Measurements from ENCODE around the gene NDUFA3.

The NDUFA3 gene

GRCh38 chr19:54137699-54138488, 35.2 kb downstream of the NDUFA3 start, which contains the start of gene CNOT3:
CNOT3 (plus strand) TSS chr19:54137762; CDS start chr19:54142979, 5,217 bp downstream.
- DNase-seq (ENCODE audit: low read depth in 3 of 3): peak in 1 of 3 experiments; percentile 27

DNA sequence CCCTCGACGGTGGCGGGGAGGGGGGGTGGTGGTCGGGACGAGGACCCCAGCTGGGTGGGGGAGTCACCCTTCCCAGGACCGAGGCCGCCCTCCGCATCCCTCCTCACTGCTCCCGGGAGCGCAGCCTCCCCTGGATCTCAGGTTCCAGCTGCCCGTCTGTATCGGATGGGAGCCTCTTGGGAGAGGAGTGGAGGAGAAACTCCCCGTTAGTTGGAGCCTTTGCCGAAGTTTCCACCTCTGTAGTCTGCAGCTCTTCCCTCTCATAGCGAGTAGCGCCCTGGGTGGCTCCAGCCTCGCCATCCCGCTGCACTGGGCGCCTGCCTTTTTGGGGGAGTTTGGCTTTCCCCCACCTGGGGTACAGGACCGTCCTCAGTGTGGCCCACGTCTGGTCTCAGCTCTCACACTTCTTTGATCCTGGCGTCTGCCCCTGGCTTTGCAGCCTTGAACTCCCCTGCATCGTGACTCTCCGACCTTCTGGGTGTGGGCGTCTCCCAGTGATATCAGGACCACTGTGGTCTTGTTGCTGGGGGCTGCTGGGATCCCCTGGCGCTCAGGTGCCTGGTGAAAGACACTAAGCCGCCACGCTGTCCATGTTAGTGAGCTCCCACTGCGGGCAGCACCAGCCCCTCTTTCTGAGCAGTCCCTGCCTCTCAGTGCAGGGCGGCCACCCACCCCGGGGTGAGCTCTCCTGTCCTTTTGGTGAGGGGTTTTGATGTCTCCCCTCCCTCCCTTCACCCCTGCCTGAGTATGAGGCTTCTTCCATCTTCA, 36.0 kb downstream of the NDUFA3 start:
- DNase-seq (ENCODE audit: low read depth in 3 of 3): peak in 1 of 3 experiments; percentile 28

DNA sequence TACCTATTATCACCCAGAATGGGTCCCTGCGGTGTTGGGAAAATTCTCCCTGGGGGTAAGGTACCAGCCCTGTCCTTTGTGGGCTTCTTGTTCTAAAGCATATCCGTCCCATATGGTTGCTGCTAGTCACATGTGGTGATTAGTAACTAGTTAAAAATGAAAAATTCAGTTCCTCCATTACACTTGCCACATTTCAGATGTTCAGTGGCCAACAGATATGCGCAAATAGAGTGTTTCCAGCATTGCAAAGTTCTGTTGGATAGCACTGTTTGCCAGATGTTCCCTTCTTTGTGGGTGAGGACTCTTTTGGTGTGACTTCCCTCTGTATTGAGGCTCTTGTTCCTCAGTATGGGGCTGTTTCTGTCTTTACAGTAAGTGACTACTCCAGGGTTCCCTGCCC, 38.7 kb downstream of the NDUFA3 start:
- DNase-seq (ENCODE audit: low read depth in 3 of 3): no peak

GRCh38 chr19:54142166-54142780, 39.6 kb downstream of the NDUFA3 start:
- DNase-seq (ENCODE audit: low read depth in 3 of 3): no peak

GRCh38 chr19:54145541-54146158, 43.0 kb downstream of the NDUFA3 start:
- DNase-seq (ENCODE audit: low read depth in 3 of 3): no peak

DNA sequence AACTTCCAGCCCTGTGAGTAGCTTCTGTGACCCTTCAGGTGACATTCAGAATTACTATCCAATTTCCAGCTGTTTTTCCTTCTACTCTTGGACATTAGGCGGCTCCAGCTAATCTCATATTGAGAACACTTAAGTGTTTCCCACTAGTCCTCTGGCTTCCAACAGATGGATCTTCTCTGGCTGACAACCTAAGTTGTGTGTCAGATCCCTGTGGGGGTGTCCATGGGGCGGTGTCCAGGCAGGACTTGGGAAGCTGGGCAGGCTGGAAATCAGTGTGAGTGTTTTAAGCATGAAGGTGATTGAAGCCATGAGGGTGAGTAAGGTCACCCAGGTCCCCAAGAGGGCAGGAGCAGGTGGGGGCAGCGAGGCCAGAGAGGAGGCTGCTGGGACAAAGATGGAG, 45.0 kb downstream of the NDUFA3 start:
- DNase-seq (ENCODE audit: low read depth in 3 of 3): no peak

- DNase-seq (ENCODE audit: low read depth in 3 of 3): no peak
Measured at GRCh38 chr19:54148158-54148557, 45.5 kb downstream of the NDUFA3 start.

GRCh38 chr19:54149021-54149812, 46.6 kb downstream of the NDUFA3 start:
- no peak for DNase-seq (ENCODE audit: low read depth in 3 of 3)

DNA sequence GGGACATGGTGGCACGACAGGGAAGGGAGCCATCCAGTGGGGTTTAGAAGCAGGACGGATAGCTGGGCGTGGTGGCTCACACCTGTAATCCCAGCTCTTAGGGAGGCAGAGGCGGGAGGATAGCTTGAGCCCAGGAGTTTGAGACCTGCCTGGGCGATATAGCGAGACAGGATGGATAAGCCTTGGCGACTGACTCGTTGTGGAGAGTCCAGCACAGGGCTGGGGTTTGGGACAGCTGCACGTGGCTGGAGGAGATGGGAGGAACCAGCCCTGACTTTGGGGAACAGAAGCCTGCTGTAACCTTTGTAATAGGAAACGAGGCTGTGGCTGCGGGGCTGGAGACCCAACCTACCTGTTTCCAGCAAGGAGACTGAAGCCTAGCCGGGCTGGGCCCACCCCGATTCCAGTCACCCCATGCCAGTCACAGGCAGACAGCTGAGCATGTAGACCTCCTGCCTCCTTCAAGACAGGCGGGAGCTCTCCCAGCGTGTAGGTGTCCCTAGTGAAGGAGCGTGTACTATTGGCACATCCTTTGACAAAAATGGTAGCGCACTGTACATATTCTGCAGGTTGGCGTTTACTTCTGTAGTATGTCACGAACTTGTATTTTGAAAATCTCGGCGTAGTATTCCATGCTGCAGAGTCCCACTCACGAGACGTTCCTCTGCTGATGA, 48.8 kb downstream of the NDUFA3 start:
- DNase-seq (ENCODE audit: low read depth in 3 of 3): no peak

- no peak for DNase-seq (ENCODE audit: low read depth in 3 of 3)
Measured at GRCh38 chr19:54152267-54152666, 49.6 kb downstream of the NDUFA3 start.

DNA sequence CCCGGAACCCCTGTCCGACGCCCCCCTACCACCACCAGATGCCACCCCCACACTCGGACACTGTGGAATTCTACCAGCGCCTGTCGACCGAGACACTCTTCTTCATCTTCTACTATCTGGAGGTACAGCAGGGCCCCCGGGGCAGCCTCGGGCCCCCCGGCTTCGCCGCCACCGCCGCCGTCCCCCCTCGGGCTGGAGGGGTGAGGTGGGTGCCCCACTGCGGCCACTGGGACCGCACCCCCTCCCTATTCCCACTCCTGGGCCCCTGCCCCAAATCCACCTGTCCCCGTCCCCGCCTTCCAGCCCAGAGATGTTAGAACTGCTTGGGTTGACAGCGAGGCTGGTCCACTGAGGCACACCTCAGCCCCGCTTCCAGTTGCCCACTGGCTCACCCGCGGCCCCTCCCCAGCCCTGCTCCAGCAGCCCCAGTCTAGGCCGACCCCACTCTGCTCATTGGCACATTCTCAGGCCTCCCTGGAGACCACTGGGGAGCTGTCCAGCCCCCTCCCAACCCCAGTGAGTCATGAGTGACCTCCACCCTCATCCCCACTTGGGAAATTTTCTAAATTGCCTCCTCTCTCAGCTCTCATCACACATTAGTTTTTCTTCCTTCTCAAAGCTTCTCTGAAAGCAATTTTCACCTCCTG, 50.3 kb downstream of the NDUFA3 start:
- no peak for DNase-seq (ENCODE audit: low read depth in 3 of 3)

- no peak for DNase-seq (ENCODE audit: low read depth in 3 of 3)
Measured at GRCh38 chr19:54153731-54154326, 51.2 kb downstream of the NDUFA3 start.

DNA sequence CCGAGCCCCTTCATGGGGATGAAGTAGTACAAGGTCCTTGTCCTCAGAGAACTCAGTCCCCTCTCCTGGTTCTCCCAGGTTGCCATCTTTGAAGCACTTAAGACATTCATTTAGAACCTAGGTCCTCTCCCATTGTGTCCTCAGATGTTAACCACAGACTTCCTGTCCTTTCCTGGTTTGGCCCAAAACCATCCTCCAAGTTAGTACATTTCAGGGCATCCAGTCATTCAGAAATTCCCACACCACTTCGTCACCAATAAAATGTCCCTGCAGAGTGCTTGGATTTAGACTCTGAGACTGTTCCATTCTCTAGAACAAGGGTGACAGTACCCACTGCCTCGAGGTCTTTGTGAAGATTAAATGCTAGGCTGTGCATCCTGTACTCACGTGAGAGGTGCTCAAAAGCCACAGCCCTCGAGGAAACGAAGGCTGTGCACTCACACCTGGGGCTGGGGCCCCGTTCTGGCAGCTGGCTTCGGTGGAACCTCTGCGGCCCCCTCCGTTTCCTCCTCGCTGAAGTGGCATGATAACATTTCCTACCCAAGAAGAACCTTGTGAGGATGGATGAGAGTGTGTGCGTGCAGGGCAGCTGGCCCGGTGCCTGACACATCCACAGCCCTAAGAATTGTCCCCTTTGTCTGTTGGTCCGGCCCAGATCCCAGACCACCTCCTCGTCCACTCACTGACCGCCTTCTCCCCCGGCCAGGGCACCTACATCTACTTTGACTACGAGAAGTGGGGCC, 52.1 kb downstream of the NDUFA3 start:
- DNase-seq (ENCODE audit: low read depth in 3 of 3): no peak

GRCh38 chr19:54155694-54156093, 53.0 kb downstream of the NDUFA3 start:
- no peak for DNase-seq (ENCODE audit: low read depth in 3 of 3)

- no peak for DNase-seq (ENCODE audit: low read depth in 3 of 3)
Measured at GRCh38 chr19:54156490-54156889, 53.8 kb downstream of the NDUFA3 start.

DNA sequence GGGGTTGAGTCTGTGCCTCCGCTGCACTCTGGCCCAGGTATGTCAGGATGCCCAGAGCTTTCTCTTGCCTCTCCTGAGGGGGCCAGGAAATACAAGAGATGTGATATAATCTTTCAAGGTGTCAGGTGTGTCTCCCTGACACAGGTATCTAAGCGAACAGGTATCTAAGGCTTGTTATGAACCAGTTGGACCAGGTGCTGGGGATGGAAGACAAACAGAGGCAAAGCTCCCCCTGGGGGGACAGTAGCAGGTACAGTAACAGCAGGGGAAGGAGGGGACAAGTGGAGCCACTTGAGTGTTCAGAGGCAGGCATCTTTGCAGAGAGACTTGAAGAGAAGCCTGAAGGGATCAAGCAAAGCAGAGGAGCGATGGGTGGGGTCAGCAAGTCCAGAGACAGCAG, 54.3 kb downstream of the NDUFA3 start:
- no peak for DNase-seq (ENCODE audit: low read depth in 3 of 3)

Measured in stimulated activated CD4-positive, alpha-beta T cell treated with anti-CD3 and anti-CD28 coated beads, TNF-alpha, amount 100 ng/mL, for 24 hours (primary cell).